GM19324 (cell line): ENCODE data around the gene ST3GAL5.
"Not testable (repeated sequence)": the region's sequence is repeated elsewhere in the genome, so short reads cannot be mapped to it uniquely, and the experiment has no call there.

Source experiments
- ATAC-seq: cut with Tn5 transposase; IDR thresholded peaks from one replicate; pipeline ENCODE4 v1.9.1; 2021; ENCODE audit warnings: mild to moderate bottlenecking, moderate library complexity; ENCODE audit not compliant: unreplicated experiment, low FRiP score

ST3GAL5 gene

DNA sequence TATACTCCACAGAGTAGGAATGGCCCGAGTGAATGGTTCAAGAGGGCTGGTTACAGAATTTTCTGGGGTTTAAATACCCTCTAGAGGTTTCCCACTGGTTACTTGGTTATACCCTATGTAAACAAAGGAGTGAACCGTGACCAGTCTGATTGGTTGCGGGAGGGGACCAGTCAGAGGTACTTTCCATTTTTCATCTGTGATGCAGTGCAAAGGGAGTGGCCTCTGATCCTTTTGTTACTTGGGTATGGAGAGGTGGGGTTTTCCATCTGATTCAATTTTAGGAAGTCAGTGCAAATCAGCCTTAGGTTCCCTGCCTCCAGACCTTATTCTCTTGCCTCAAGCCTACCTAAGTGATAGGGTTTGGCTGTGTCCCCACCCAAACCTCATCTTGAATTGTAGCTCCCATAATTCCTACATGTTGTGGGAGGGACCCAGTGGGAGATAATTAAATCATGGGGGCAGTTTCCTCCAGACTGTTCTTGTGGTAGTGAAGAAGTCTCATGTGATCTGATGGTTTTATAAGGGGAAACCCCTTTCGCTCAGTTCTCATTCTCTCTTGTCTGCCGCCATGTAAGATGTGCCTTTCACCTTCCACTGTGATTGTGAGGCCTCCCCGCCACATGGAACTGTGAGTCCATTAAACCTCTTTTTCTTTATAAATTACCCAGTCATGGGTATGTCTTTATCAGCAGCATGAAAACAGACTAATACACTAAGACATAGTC lies 5.9 kb upstream of the ST3GAL5 start:
- not testable (repeated sequence) for ATAC-seq

DNA sequence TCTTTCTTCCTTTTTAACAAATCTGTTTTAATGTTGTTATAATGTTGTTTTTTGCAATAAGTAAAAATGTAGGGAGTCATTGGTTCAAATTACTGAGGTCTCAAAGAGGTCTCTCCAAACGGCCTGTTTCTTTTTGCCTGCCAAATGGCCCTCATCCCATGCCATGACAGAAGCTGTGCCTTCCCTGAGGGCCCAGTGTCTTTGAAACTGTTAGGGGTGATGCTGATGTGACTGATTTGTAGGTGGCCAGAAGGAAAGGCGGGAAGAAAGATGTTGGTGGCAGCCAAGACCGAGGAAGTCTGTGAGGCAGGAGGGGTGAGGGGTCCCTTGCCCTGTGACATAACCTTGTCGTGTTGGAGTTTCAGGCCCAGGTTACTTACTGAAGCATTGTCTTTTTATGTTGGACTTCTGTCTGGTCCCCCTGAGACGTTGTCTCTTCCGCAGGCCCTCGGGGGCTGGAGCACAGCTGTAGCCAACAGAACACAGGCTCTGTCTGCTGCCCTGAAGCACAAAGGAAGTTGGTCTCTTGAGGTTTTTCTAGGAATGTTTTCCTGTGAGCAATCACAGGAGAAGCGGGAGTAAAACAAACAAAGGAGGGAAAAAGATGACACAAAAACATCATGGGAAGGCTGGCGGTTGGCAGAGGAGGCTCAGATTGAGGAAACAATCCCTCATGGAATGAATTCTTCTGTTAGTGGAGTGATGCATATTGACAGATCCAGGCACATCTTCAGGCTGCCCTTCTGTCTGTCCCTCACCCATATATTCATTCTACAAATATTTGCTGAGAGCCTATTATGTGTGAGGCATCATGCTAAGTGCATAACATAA lies 4.9 kb upstream of the ST3GAL5 start:
- ATAC-seq, result no peak

DNA sequence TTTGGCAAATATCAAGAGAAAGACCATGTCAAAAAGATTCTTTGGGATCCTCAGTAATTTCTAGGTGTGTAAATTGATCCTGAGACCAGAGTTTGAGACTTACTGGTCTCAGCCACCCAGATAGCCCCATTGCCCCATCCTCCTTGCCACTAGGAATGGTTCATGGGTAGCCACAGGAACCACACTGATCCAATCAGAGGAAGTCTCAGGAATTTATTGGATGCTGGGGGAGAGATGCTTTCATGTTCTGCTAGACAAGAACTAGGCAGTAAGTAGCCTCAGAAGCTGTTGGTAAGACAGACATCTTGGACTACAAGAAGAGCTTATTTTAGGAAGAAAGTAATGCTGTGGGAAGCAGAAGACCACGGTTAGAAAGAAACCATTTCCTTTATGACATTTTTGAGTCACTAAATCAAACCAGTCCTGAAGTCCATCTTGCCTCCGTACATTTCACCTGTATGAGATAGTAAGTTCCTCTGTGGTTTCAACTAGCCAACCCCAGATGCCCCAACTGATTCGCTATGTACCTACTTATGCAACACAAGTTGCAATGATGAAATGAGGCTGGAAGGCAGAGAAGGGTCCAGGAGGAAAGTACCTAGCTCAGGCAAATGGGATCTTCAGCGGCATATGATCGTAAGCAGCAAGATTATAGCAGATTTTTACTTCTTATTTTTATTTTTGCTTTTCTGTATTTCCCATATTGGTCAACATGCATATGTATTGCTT lies 3.6 kb upstream of the ST3GAL5 start:
- ATAC-seq, result no peak

DNA sequence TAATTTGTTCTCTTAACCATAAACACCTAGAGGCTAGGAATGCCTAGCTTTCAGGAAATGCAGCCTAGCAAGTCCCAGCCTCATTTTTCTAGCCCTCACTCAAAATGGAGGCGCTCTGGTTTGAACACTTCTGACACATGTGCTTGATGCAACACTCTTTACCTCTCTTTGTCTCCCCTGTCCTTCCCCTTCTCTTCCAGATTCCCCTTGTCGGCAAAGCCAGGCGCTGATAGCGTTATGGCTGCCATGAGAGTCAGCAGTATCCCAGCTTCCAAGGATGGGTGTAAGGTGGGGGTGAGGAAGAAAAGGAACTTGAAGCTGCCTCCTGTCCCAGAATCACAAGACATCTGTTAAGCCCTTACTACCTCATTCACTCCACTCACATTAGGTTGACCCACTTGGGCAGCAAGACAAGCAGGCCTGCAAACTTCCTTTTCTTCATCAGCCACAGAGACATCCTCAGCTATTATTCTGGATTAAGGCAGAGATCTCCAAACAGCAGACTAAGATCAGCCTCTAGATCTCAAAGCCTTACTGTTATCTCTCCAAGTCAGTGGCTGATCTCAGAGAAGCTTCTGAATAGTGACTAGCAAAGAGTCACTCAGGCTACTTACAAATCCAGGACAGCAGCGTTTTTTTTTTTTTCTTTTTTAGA lies 1.9 kb upstream of the ST3GAL5 start:
- ATAC-seq, result no peak

DNA sequence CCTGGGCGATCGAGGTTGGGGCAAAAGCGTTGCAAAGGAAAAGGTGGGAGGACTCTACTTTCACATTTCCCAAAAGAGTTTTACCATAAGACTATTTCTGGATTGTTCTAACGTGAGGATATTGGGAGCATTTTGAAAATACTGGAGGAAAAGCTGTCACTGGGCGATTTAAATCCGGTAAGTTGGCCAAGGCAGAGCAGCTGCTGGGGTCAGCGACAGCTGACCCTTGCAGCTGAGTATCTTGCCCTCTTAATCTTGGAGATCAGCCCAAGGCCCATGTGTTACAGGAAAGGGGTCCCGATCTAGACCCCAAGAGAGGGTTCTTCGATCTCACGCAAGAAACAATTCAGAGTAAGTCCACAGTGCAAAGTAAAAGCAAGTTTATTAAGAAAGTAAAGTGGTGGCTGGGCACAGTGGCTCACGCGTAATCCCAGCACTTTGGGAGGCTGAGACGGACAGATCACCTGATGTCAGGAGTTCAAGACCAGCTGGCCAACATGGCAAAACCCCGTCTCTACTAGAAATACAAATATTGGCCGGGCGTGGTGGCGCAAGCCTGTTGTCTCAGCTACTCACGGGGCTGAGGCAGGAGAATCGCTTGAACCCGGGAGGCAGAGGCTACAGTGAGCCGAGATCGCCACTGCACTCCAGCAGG lies 964 bp upstream of the ST3GAL5 start:
- ATAC-seq, result no peak

DNA sequence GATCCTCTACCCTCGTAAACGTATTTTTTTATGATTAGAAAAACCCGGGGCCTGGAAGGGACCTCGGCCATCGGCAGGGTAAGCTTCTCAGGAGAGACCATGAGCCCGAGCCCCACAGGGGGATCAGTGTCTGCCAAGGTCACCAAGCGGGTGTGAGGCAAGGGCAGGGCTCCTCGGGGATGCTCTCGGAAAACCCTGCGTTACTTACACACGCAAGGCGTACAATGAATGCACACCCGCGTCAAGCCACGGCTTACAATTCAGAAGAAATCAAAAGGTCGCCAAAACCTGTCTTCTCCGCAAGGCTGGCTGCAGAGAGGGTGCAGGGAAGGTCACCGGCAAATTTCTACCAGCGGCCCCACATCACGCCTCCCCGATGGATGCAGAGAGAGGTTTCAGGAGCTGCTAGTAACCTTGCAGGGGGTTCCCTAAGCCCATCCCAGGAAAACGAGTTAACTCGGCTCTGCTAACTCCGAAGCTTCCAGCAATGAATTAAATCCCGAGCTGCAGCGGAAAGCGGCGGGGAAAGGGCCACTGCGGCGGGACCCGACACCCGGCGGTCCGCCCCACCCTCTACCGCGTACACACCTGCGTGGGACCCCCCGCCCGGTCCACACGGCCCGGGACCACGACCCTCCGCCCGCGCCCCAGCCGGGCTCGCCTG lies 638 bp downstream of the ST3GAL5 start:
- ATAC-seq, result peak; percentile 24

DNA sequence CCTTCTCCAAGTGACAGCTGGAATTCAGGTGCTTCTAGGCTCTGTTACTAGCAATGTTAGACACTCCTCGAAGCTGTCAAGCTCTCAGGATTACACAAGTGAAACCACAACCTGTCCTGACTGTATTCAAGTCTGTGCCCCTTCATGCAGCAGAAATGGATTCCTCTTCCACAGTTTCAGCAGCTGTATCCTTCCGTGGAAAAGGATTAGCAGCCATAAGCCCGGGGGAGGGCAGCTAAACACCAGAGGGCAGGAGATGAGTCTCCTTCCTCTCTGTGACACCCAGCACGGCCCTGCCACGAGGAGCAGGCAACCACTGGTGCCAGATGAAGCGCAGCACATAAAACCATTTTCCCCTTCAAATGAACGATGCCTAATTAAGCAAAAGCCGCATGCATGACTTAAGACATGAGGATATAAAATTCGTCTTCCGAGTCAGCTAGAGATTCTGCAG lies 1.2 kb downstream of the ST3GAL5 start:
- no peak for ATAC-seq

DNA sequence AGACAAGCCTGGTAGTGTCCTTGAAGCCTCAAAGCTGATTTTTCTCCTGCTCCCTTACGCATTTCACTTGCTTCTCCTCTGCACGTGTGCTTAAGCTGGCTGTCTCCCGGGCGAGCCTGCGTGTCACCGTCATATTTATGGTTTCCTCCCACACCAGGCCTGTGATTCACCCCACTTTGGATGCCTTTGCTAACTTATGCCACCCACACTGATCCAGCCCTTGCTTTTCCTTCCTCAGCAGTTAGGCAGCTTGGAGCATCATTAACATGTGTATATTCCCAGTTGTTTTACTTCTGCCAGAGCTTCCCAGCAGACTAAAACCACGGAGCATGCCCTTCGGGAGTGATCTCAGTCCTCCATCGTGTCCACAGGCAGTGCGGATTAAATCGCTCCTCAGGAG lies 2.2 kb downstream of the ST3GAL5 start:
- ATAC-seq, result no peak

DNA sequence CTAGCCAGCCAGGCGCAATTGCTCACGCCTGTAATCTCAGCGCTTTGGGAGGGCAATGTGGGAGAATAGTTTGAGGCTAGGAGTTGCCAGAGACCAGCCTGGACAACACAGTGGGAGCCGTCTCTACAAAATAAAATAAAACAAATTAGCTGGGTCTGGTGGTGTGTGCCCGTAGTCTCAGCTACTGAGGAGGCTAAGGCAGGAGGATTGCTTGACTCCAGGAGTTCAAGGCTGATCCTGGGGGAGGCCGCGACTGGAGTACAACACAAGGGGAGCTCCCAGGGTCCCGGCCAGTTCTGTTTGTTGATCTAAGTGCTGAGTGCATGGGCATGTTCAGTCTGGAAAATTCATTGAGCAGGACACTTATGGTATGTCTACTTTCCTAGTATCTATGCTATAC lies 2.6 kb downstream of the ST3GAL5 start:
- no peak for ATAC-seq

DNA sequence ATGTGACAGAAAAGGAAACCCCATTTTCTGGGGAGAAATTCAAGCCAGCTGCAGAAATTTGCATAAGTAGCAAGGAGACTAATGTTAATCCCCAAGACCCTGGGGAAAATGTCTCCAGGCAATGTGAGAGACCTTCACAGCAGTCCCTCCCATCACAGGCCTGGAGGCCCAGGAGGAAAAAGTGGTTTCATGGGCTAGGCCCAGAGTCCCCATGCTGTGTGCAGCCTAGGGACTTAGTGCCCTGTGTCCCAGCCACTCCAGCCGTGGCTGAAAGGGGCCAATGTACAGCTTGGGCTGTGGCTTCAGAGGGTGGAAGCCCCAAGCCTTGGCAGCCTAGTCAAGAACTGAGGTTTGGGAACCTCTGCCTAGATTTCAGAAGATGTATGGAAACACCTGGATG lies 7.0 kb downstream of the ST3GAL5 start:
- ATAC-seq, result not testable (repeated sequence)

DNA sequence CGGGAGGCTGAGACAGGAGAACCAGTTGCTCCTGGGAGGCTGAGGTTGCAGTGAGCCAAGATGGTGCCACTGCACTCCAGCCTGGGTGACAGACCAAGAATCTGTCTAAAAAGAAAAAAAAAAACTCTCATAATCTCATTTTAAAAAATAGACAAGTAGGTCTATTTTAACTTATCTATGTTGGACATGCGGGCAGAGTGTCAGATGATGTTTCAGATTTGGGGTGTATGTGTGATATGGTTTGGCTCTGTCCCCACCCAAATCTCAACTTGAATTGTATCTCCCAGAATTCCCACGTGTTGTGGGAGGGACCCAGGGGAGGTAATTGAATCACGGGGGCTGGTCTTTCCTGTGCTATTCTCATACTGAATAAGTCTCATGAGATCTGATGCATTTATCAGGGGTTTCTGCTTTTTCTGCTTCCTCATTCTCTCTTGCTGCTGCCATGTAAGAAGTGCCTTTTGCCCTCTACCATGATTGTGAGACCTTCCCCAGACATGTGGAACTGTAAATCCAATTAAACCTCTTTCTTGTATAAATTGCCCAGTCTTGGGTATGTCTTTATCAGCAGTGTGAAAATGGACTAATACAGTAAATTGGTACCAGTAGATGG lies 8.0 kb downstream of the ST3GAL5 start:
- not testable (repeated sequence) for ATAC-seq

DNA sequence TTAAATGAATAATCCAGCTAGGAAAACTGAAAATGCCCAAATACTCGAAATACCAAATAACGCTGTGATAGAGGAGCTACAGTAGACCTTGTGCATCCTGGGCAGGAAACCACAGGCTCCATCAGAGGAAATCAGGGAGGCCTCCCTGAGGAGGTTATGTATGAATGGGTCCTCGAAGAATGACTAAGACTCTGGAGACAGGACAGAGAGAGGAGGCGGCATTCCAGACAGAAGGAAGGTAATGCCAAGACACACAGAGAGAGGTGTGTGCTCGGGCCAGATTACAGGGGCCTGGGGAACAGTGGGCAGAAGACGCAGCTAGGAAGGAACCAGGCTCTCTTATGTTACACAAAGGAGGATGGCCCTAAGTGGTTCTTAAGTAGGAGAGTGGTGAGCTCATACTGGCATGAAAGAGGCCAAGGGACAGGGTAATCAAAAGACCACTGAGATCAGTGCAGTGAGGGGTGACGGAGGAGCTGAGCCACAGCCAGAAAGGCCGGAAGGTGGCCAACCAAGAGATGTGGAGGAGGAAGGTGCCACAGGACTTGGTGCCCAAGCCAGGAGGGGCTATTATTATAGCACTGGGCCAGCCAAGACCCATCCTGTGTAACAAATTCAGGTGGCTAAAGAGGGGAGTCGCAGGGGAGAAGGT lies 9.9 kb downstream of the ST3GAL5 start:
- no peak for ATAC-seq

DNA sequence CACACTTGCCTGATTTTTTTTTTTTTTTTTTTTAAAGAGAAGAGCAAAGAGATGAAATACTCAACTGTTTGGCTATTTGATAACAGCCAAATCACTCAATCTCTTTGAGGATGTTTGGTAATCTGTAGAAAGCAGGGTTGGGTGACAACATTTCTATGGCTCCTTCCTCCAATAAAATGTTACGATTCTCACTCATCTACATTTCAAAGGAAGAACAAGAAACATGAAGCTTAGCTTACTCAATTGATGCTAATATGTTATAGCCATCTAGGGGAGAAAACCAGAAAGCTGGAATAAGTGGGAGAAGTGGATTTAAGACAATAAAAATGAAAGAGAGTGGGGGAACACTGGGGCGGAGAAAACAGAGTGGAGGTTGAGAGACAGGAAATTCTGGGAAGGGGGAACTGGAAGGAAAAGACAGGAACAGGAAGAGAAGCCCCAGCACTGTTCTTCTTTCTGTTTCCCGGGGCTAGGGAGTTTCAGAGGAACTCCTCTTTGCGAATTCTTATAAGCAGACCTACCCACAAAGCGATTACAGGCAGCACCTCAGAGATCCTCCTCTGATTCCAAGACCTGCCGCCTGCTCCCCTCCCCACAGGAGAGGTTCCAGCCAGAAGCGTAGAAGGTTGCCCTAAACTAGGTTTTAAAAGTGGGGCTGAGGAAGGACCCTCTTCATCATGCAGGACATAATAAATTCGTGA lies 13.3 kb downstream of the ST3GAL5 start:
- no peak for ATAC-seq

DNA sequence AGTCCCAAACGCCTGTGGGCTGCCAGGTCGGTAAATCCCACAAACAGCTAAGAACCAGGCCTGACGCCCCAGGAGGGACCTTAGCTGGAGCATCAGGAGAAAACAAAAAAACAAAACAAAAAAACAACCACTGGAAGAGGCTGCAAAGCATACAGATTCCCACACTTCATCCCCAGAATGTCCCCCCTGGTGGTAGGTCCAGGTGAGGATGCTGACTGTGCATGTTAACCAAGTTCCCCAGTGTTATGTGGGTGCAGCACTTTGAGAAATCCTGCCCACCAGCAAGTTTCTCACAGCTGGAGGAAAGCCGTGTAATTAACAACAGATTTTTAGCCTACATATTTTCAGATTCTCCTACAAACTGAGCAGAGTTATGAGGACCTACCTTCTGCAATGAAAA lies 15.1 kb downstream of the ST3GAL5 start:
- ATAC-seq, result no peak

DNA sequence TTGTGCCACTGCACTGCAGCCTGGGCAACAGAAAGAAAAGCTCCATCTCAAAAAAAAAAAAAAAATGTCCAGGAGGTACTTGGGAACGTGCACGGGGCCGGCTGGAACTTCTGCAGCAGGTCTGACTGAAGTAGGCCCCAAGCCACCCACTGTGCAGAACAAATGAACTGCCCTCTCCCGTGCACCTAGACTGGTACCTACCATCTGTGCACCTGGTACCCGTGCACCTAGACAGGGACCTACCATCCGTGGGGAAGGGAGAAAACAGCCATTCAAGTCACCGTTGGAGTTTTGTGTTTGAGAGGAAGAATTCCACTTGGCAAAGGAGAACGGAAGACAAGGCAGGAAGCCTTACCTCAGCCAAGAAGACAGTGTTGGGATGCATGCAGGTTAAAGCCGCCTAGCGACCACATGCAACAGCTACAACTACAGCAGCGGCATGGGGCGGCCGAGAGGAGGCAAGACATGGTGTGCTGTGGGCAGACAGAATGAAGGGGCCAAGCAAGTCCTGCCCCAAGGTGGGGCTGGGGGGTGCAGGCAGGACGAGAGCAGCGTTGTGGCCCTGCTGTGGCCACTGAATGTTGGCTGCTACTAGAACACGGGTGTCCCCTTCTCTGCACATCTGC lies 16.1 kb downstream of the ST3GAL5 start:
- ATAC-seq, result no peak

DNA sequence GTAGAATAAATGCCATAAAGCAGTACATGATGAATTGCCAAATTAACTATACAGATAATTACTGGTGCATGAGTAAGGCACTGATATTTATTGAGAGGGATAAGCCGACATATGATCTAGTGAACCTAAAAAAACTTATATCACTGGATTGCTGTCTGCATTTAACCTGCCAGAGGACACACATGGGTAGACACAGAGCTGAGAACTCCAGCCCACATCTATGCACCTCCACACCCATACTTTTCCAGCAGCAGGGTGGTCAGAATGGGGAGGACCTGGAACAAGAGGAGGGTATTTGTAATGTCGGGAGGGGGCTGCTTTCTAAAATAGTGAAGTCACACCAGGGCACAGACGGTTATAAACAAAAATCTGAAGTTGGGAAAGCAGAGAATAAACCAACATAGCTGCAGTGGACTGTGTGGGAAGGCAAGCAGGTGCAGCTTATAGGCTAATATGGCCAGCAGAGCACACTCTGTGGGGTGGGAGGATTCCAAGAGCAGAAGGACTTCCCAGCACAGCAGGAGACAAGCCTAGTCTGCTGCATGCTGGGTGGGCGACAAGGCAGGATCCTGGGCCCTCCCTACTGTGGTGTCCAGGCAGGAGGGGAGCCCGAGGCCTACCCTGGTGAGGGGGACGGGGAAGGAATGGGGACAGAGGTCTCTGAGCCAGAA lies 17.2 kb downstream of the ST3GAL5 start:
- ATAC-seq, result no peak

DNA sequence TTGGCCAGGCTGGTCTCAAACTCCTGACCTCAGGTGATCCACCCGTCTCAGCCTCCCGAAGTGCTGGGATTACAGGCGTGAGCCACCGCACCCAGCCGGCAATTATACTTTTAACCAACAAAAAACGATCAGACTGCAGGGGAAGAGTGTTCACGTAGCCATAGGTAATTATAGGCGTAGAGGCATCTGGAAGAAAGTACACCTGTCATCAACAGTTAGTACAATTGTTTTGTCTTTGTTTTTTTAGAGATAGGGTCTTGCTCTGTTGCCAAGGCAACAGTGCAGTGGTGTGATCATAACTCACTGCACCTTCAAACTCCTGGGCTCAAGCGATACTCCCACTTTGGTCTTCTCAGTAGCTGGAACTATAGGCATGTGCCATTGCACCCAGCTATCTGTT lies 20.0 kb downstream of the ST3GAL5 start:
- no peak for ATAC-seq
